Trophoblast cell (in vitro differentiated cells and primary cell): ENCODE measurements around the gene PARP1.
A peak's percentile ranks its signal among the peaks of the same experiment; 100 is the strongest.

Source experiments
- DNase-seq, 2 donors: peaks; one replicate each; pipeline ENCODE4 v3.0.0-alpha.2; 2016
- H2AFZ ChIP-seq: 2 replicates; pipeline ENCODE4 v1.6.1; 2013; ENCODE audit warnings: low read length, moderate library complexity, mild to moderate bottlenecking; ENCODE audit not compliant: insufficient read depth, poor library complexity
- H2AK5ac ChIP-seq: 2 replicates; pipeline ENCODE4 v1.6.1; 2013; ENCODE audit warnings: mild to moderate bottlenecking, low read length
- H2BK120ac ChIP-seq: 2 replicates; pipeline ENCODE4 v1.6.1; 2013; ENCODE audit warnings: low read length, mild to moderate bottlenecking, moderate library complexity; ENCODE audit not compliant: insufficient read depth, poor library complexity
- H2BK12ac ChIP-seq: 2 replicates; pipeline ENCODE4 v1.6.1; 2013; ENCODE audit warnings: mild to moderate bottlenecking, low read length, moderate library complexity
- H2BK5ac ChIP-seq: 2 replicates; pipeline ENCODE4 v1.6.1; 2013; ENCODE audit warnings: low read length, low read depth, moderate library complexity, mild to moderate bottlenecking; ENCODE audit not compliant: poor library complexity
- H3K14ac ChIP-seq: 2 replicates; pipeline ENCODE4 v1.6.1; 2013; ENCODE audit warnings: mild to moderate bottlenecking, low read length
- H3K18ac ChIP-seq: 2 replicates; pipeline ENCODE4 v1.6.1; 2013; ENCODE audit warnings: mild to moderate bottlenecking, low read length
- H3K23ac ChIP-seq: 2 replicates; pipeline ENCODE4 v1.6.1; 2013; ENCODE audit warnings: low read length
- H3K27ac ChIP-seq: 2 replicates; pipeline ENCODE4 v1.5.1; 2013; ENCODE audit warnings: low read depth, mild to moderate bottlenecking, inconsistent platforms, low read length, moderate library complexity
- H3K27me3 ChIP-seq: 2 replicates; pipeline ENCODE4 v1.6.1; 2013; ENCODE audit warnings: inconsistent platforms, mild to moderate bottlenecking, low read length, moderate library complexity; ENCODE audit not compliant: insufficient read depth
- H3K36me3 ChIP-seq, 2 experiments: 1 replicate in 1 of 2; 2 replicates in 1 of 2; pipeline ENCODE4 v1.6.1; 2013; ENCODE audit warnings: low read length in 2 of 2, mild to moderate bottlenecking in 2 of 2, moderate library complexity in 1 of 2; ENCODE audit not compliant: insufficient read depth in 2 of 2, control insufficient read depth in 1 of 2
- H3K4ac ChIP-seq: 2 replicates; pipeline ENCODE4 v1.6.1; 2013; ENCODE audit warnings: low read depth, mild to moderate bottlenecking, low read length, moderate library complexity
- H3K4me1 ChIP-seq, 2 experiments: 1 replicate in 1 of 2; 2 replicates in 1 of 2; pipeline ENCODE4 v1.6.1; 2013; ENCODE audit warnings: low read length in 2 of 2, mild to moderate bottlenecking in 2 of 2, moderate library complexity in 1 of 2; ENCODE audit not compliant: insufficient read depth in 2 of 2, control insufficient read depth in 1 of 2
- H3K4me2 ChIP-seq: 2 replicates; pipeline ENCODE4 v1.6.1; 2013; ENCODE audit warnings: inconsistent platforms, mild to moderate bottlenecking, low read length, moderate library complexity
- H3K4me3 ChIP-seq: 2 replicates; pipeline ENCODE4 v1.5.1; 2013; ENCODE audit warnings: mild to moderate bottlenecking, low read depth, low read length, inconsistent platforms
- H3K79me1 ChIP-seq: one replicate; pipeline ENCODE4 v1.6.1; 2013; ENCODE audit warnings: low read length
- H3K79me2 ChIP-seq: 2 replicates; pipeline ENCODE4 v1.6.1; 2013; ENCODE audit warnings: low read length, mild to moderate bottlenecking; ENCODE audit not compliant: control insufficient read depth, insufficient read depth, poor library complexity
- H3K9ac ChIP-seq: 2 replicates; pipeline ENCODE4 v1.6.1; 2013; ENCODE audit warnings: mild to moderate bottlenecking, low read length
- H3K9me3 ChIP-seq: 2 replicates; pipeline ENCODE4 v1.6.1; 2013; ENCODE audit warnings: low read depth, mild to moderate bottlenecking, control low read depth, inconsistent platforms, low read length; ENCODE audit not compliant: insufficient read depth
- H4K12ac ChIP-seq: 2 replicates; pipeline ENCODE4 v1.6.1; 2013; ENCODE audit warnings: low read depth, mild to moderate bottlenecking, low read length, moderate library complexity
- H4K8ac ChIP-seq: 2 replicates; pipeline ENCODE4 v1.6.1; 2013; ENCODE audit warnings: low read depth, mild to moderate bottlenecking, low read length, moderate library complexity
- H4K91ac ChIP-seq: one replicate; pipeline ENCODE4 v1.6.1; 2013; ENCODE audit warnings: low read depth, mild to moderate bottlenecking, low read length, moderate library complexity
- WGBS: extraction: QIAGEN DNeasy Blood & Tissue Kit; methylation state at CpG from one replicate; pipeline ENCODE4 v1.1.7; 2013; ENCODE audit warnings: missing lambda C conversion rate; ENCODE audit not compliant: insufficient read length, insufficient coverage; ENCODE audit errors: extremely low coverage; 5-methylcytosine and 5-hydroxymethylcytosine counted together

Gene PARP1

GRCh38 chr1:226441629-226442028, 33.7 kb upstream of the PARP1 start:
- Histone ChIP-seq H2BK120ac (no peak overlapping the region), H3K18ac (no peak overlapping the region), H2AK5ac (no peak overlapping the region), H3K27ac (no peak overlapping the region), H4K8ac (no peak overlapping the region), H4K91ac (no peak overlapping the region), H3K4me1 (no peaks in the 10 kb centered on the region), H3K9ac (no peak overlapping the region), H3K4ac (no peak overlapping the region), H3K4me2 (no peak overlapping the region), H3K36me3 (no peaks in the 10 kb centered on the region), H2BK12ac (no peak overlapping the region), H3K79me2 (no peaks in the 10 kb centered on the region), H2AFZ (no peak overlapping the region), H3K9me3 (peaks cover 2% of the 10 kb centered on the region), H3K23ac (no peak overlapping the region), H3K27me3 (no peaks in the 10 kb centered on the region), H3K14ac (no peak overlapping the region), H3K79me1 (no peaks in the 10 kb centered on the region), H4K12ac (no peak overlapping the region), H2BK5ac (no peak overlapping the region), H3K4me3 (no peak overlapping the region)
- DNase-seq = no peak
- no CpG with 5 or more reads among the region's 6 CpGs for WGBS

GRCh38 chr1:226440512-226440911, 32.6 kb upstream of the PARP1 start:
- Histone ChIP-seq H3K9me3 (peaks cover 4% of the 10 kb centered on the region), H3K4me3 (no peak overlapping the region), H3K14ac (no peak overlapping the region), H2AK5ac (no peak overlapping the region), H4K91ac (no peak overlapping the region), H3K4ac (no peak overlapping the region), H2BK120ac (no peak overlapping the region), H3K36me3 (no peaks in the 10 kb centered on the region), H3K23ac (no peak overlapping the region), H3K79me2 (no peaks in the 10 kb centered on the region), H2BK12ac (no peak overlapping the region), H3K18ac (no peak overlapping the region), H3K79me1 (no peaks in the 10 kb centered on the region), H3K4me2 (no peak overlapping the region), H3K27me3 (no peaks in the 10 kb centered on the region), H4K12ac (no peak overlapping the region), H3K9ac (no peak overlapping the region), H4K8ac (no peak overlapping the region), H2BK5ac (no peak overlapping the region), H3K27ac (no peak overlapping the region), H3K4me1 (no peaks in the 10 kb centered on the region), H2AFZ (no peak overlapping the region)
- WGBS = no CpG with 5 or more reads among the region's 5 CpGs
- DNase-seq = no peak

- no CpG with 5 or more reads among the region's 2 CpGs for WGBS
- no peak overlapping the region for H3K4me2 ChIP-seq
Observed at GRCh38 chr1:226438007-226438406, 30.1 kb upstream of the PARP1 start.

GRCh38 chr1:226436855-226437491, 29.1 kb upstream of the PARP1 start:
- Histone ChIP-seq H3K79me2 (no peaks in the 10 kb centered on the region), H3K4ac (no peak overlapping the region), H3K9ac (no peak overlapping the region), H2BK5ac (no peak overlapping the region), H4K12ac (no peak overlapping the region), H2AK5ac (no peak overlapping the region), H3K27ac (no peak overlapping the region), H3K36me3 (no peaks in the 10 kb centered on the region), H3K18ac (no peak overlapping the region), H4K8ac (no peak overlapping the region), H3K4me2 (no peak overlapping the region), H3K27me3 (no peaks in the 10 kb centered on the region), H3K23ac (no peak overlapping the region), H3K4me1 (no peaks in the 10 kb centered on the region), H3K14ac (no peak overlapping the region), H3K79me1 (no peaks in the 10 kb centered on the region), H2BK120ac (no peak overlapping the region), H3K9me3 (peaks cover 4% of the 10 kb centered on the region), H2BK12ac (no peak overlapping the region), H3K4me3 (no peak overlapping the region), H2AFZ (no peak overlapping the region), H4K91ac (no peak overlapping the region)
- no CpG with 5 or more reads among the region's 8 CpGs for WGBS
- DNase-seq = no peak

More at GRCh38 chr1:226438007-226438406, 30.1 kb upstream of the PARP1 start:
- Histone ChIP-seq H3K79me2 (no peaks in the 10 kb centered on the region), H3K18ac (no peak overlapping the region), H2AK5ac (no peak overlapping the region), H3K4me3 (no peak overlapping the region), H4K91ac (no peak overlapping the region), H2BK5ac (no peak overlapping the region), H2BK12ac (no peak overlapping the region), H3K27me3 (no peaks in the 10 kb centered on the region), H3K9ac (no peak overlapping the region), H4K8ac (no peak overlapping the region), H2AFZ (no peak overlapping the region), H3K79me1 (no peaks in the 10 kb centered on the region), H4K12ac (no peak overlapping the region), H3K9me3 (peaks cover 4% of the 10 kb centered on the region), H2BK120ac (no peak overlapping the region), H3K14ac (no peak overlapping the region), H3K36me3 (no peaks in the 10 kb centered on the region), H3K4ac (no peak overlapping the region), H3K27ac (no peak overlapping the region), H3K4me1 (no peaks in the 10 kb centered on the region), H3K23ac (no peak overlapping the region)
- DNase-seq = peak in 1 of 2 donors; percentile 25
